ENCODE results near the gene LEKR1.

- TF ChIP-seq POLR2A (IDR thresholded peaks at IDR 0.05): no peak
- TF ChIP-seq CTCF (IDR thresholded peaks at IDR 0.05): no peak
Observed at GRCh38 chr3:156862338-156862737, 36.2 kb downstream of the LEKR1 start.
